GM18526 (cell line): ENCODE measurements around the gene MEF2D.

ENCODE experiments used
- POLR2A ChIP-seq: IDR thresholded peaks from 3 replicates; pipeline ENCODE4 v1.6.1; 2011; ENCODE audit not compliant: insufficient read length; ENCODE audit errors: extremely low read depth

MEF2D gene

DNA sequence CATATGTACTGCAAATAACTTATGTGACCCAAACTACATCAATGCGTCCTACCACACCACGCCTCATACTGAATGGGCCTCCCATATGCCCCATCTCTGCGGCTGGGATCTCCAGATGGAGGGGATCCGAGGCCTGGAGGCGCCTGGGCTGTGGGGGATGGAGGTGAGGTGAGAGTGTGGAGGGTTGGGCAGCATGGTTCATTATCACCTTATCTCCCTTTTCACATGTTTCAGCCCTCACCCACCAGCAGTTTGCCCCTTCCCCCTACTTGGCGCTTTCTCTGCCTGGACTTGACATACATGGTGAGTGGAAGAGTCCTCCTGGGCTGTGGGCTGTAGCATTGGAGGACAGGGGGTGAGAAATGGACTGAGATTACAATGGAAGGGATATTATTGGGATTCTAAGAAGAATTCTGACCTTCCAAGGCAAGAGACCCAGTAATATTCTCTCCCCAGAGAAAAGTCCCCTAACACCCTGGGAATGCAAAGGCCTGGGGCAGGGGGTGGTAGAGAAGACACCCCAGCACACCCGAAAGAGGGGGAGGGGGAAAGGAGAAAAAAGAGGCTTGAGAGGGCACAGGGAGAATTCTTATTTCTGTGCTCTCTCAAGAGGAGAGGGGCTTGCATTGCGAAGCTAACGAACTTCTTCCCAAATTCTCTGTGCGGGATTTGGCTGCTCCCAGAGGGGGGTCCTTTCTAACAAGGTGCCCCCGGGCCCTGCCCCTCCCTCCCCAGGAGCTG, 61.4 kb downstream of the MEF2D start:
- no peak for TF ChIP-seq POLR2A

DNA sequence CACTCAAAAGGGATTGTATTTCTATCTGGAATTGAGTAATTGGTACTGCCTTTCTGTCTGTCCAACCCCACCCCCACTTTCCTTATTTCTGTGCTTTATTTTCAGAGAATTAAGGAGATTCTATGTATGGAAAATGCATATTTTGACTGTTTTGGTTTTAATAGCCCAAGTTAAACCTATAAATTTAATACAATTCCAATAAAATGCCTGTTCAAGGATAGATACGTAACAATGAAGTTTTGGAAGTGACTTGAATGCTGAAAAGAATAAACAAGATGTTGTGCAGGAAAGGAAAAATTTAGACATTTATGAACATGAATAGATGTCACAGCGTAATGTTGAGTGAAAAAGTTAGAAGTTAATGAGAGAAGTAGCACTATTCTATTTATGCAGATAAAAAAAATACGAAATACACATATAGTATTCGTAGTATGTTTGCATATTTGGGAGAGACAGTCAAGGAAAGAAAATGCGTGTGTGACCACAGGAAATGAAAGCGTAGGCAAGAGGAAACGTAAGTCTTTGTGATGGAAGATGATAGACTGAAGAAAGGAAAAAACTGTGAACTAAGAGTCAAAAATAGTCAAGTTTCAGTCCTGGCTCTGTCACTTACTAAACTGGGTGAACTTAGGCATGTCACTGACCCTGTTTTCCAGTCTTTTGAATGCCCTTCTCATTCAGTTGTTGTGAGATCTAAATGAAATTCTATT, 62.1 kb downstream of the MEF2D start:
- no peak for TF ChIP-seq POLR2A

GRCh38 chr1:156437037-156437867, 63.3 kb downstream of the MEF2D start:
- no peak for TF ChIP-seq POLR2A

GRCh38 chr1:156436141-156437036, 64.2 kb downstream of the MEF2D start:
- no peak for TF ChIP-seq POLR2A

- TF ChIP-seq POLR2A, result no peak
Observed at GRCh38 chr1:156435545-156436140, 64.9 kb downstream of the MEF2D start.

GRCh38 chr1:156434989-156435544, 65.5 kb downstream of the MEF2D start:
- no peak for TF ChIP-seq POLR2A

DNA sequence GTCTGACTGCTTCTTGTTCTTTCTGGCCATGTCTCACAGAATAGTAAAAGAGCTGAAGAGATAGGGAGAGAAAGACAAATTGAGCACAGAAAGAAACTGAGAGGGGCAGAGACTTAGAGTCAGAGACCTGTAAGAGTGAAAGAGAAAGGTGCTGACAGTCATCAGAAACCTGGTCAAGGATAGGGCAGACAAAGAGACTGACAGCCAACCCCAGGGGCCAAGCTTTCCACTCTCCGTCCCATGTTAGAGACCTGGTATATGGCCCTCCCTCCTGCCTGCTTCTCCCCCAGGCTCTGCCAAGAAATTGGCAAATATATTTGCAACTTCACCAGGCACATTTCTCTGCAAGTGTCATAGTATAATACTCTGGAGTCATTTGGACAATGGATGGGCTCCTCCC, 67.0 kb downstream of the MEF2D start:
- TF ChIP-seq POLR2A, result no peak

DNA sequence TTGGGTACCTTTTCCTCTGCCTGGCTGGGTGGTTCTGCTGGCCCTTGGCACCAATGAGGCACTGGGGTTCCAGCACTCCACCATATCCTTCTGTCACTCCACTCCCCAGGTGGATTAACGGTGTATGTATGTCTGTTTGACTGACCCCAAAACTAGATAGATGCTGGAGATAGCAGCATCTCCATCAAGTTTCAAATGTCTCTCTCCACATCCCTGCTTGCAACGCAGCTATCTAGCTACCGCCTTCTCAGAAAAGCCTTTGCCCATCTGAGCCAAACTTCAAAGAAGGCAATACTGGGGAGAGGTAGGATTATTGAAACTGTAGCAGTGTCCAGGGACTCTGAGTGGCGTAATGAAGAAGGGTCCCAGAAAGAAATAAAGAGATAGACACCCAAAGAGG, 67.5 kb downstream of the MEF2D start:
- no peak for TF ChIP-seq POLR2A

GRCh38 chr1:156432669-156433018, 67.9 kb downstream of the MEF2D start:
- TF ChIP-seq POLR2A, result no peak

DNA sequence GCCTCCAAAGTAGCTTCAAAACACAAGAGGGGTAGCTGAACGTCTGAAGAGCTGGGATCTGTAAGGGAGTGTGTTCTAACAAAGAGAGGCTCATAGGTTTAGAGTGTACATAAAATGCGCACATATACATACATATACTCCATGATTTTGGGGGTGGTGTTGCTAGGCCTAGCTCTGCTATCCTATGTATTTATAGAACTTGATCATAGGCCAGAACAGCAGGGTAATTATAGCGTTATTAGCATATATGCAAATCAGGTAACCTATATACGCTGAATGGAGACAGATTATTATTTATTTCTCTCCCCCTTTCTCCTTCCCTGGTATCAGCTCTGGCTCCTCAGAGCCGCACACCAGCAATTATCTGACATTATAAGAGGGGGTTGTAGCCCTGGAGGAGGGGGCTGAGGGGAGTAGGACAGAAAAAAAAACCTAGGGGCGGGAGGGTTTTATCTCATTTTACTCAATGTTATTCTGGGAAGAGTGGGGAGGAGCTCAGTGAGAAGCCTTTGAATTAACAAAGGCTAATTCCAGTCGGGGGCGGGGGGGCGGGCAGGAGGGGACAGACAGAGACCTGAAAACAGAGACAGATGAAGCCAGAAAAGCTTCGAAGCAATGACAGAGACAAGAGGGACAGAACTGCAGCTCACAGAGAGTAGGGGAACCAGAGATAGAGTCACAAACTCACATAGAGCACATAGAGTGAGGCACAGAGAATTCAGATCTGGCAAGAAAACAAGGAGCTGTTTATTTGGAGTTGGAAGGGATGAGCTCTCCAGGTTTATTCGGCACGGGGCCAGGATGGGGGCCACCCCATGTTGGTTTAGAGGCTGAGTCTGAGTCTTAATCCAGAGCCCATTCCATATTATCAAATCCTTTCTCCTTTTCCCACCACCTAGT, 68.6 kb downstream of the MEF2D start:
- no peak for TF ChIP-seq POLR2A

DNA sequence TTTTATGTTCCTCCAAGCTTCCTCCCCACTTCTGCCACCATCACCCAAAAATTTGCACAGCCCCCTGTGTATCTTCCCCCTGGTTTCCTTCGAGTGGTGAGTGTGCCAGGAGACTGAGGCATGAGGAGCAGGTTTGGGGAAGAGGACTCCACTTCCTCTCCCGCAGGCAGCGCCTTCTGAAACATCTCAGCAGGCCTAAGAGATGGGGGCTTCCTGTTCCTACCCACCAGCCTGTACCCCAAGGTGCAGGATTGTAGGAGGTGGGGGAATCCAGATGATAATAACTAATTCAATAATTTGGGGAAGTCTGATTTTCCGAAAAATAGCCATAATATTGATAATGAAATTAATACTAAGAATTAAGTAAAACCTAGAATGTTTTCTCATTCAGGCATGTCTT, 69.2 kb downstream of the MEF2D start:
- no peak for TF ChIP-seq POLR2A

DNA sequence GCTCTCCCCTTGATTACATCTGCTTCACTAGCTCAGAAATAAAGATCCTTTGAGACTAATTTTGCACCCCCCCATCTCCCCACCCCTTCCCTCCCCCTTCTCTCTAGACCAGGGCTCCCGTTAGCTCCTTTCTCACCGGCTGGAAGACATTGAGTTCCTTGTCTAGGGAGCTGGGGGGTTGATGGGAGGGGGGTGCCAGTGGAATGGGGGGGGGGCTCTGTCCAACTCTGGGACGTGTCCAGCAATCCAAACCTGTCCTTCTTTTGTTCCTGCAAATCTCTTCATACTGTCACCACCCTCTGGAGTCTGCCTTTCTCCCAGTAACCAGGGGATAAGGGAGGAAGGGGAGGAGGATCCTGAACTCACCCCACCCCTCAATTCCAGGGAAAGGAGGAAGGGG, 69.7 kb downstream of the MEF2D start:
- no peak for TF ChIP-seq POLR2A

GRCh38 chr1:156430303-156430702, 70.3 kb downstream of the MEF2D start:
- no peak for TF ChIP-seq POLR2A

GRCh38 chr1:156429313-156430060, 71.1 kb downstream of the MEF2D start:
- TF ChIP-seq POLR2A, result no peak
